ENCODE data around the gene FBXO45. TPM values are rescaled to one million over a fixed set of nuclear protein-coding genes. Genes with fewer than 3 reads are reported as not detected.

The FBXO45 gene
- total and polyA plus RNA-seq, 2 of the 4 experiments (the other 2 are of a cell fraction) = 3.8 to 5.0 TPM

- H2BK20ac ChIP-seq (ENCODE audit: low read depth, low read length) = 0 out of 2 replicates have a peak overlapping the region, but pooled peaks have one; percentile 41
- no peak overlapping the region for H3K9ac ChIP-seq (ENCODE audit: low read depth, low read length)
- H2BK5ac ChIP-seq (ENCODE audit: low read depth, low read length, poor library complexity, severe bottlenecking) = no peak overlapping the region
- H2BK15ac ChIP-seq (ENCODE audit: low read depth, low read length) = no peak overlapping the region
- H3K14ac ChIP-seq (replicated peaks; ENCODE audit: low read depth, low read length) = no peak overlapping the region
- H3K23ac ChIP-seq (ENCODE audit: low read depth, low read length) = no peak overlapping the region
- no peak overlapping the region for H4K91ac ChIP-seq (ENCODE audit: insufficient read depth, low read depth, low read length)
- no peak overlapping the region for H2AK9ac ChIP-seq (replicated peaks; ENCODE audit: low read depth, low read length, poor library complexity)
- peak overlapping the region; percentile 46 for H2AFZ ChIP-seq (replicated peaks; ENCODE audit: low read length, poor library complexity)
- peaks cover 7% of the 10 kb centered on the region for H3K27me3 ChIP-seq (ENCODE audit: control insufficient read depth, insufficient read depth, low read length)
- H4K5ac ChIP-seq (ENCODE audit: low read depth, low read length) = no peak overlapping the region
- no peaks in the 10 kb centered on the region for H4K20me1 ChIP-seq (ENCODE audit: insufficient read depth, low read length)
- H3K36me3 ChIP-seq (ENCODE audit: control insufficient read depth, insufficient read depth, low read length) = no peaks in the 10 kb centered on the region
- POLR2A ChIA-PET (ENCODE audit: unreplicated experiment) = no interaction called here
- no peak overlapping the region for H3K27ac ChIP-seq (ENCODE audit: insufficient read depth, low read length)
- intact Hi-C loops (cut with micrococcal nuclease) = loop anchor here (1.0 to 10.0 kb wide), 3 partner anchors 75 to 361 kb away; partner anchors contain the start of gene NCBP2
- no peak for DNase-seq
- H3K9me1 ChIP-seq (ENCODE audit: insufficient read depth, low read length) = no peaks in the 10 kb centered on the region
- no peak overlapping the region for H3K18ac ChIP-seq (ENCODE audit: low read depth, low read length)
- no peaks in the 10 kb centered on the region for H3K79me1 ChIP-seq (ENCODE audit: low read depth in 1 of 2, low read length in 2 of 2)
- no peak overlapping the region for H3K4me3 ChIP-seq (ENCODE audit: insufficient read depth, low read depth, low read length)
- H3K4me2 ChIP-seq (ENCODE audit: low read depth, low read length) = no peak overlapping the region
- in situ Hi-C loops (cut with MboI; ENCODE audit: low sequenced_read_pairs) = loop anchor here (5.0 to 25.0 kb wide), 2 partner anchors 77 to 352 kb away; partner anchors contain the start of gene PIGZ
- no peak overlapping the region for H3K56ac ChIP-seq (ENCODE audit: extremely low read depth, insufficient read depth, low read length)
- no peaks in the 10 kb centered on the region for H3K9me3 ChIP-seq (ENCODE audit: control insufficient read depth, insufficient read depth, low read length)
- H3K4ac ChIP-seq (ENCODE audit: low read depth, low read length) = no peak overlapping the region
- H3K4me1 ChIP-seq (ENCODE audit: control insufficient read depth, insufficient read depth, low read length) = no peaks in the 10 kb centered on the region
- WGBS, 2 experiments (ENCODE audit: extremely low coverage in 2 of 2, insufficient read length in 1 of 2) = no CpG with 5 or more reads among the region's 6 CpGs
- no peak overlapping the region for H2BK120ac ChIP-seq (ENCODE audit: low read depth, low read length)
- BruUV-seq (replicated peaks) = no TSS peak
- no peak for ATAC-seq (ENCODE audit: low read depth)
- dilution Hi-C loops (cut with HindIII; ENCODE audit: low sequenced_read_pairs, unreplicated experiment) = no loop called here
- no peak overlapping the region for H4K8ac ChIP-seq (ENCODE audit: low read depth in 2 of 2, low read length in 2 of 2)
- CTCF ChIA-PET = interaction anchor here (0.6 to 1.6 kb wide), 14 partner anchors 8 to 346 kb away, joined by 3 to 13 read pairs (median 3); no protein-coding TSS in a partner anchor
- H2AK5ac ChIP-seq (ENCODE audit: low read depth, low read length) = no peak overlapping the region
- TF ChIP-seq USF2 (IDR thresholded peaks at IDR 0.05; ENCODE audit: low read depth, low read length) (no peak), CTCF (conservative IDR thresholded peaks at IDR 0.05; ENCODE audit: low read depth, low read length) (no peak), POLR2A (IDR thresholded peaks at IDR 0.05; ENCODE audit: low read depth, low read length) (no peak), SMC3 (IDR thresholded peaks at IDR 0.05; ENCODE audit: low read depth, low read length) (no peak), RCOR1 (IDR thresholded peaks at IDR 0.05; ENCODE audit: insufficient replicate concordance, low read length) (no peak), NFE2L2 (IDR thresholded peaks at IDR 0.05; ENCODE audit: low read depth, low read length) (no peak), MAFK (IDR thresholded peaks at IDR 0.05; ENCODE audit: low read depth, low read length) (no peak), ELK1 (IDR thresholded peaks at IDR 0.05; ENCODE audit: borderline replicate concordance, low read depth, low read length) (no peak), MXI1 (IDR thresholded peaks at IDR 0.05; ENCODE audit: borderline replicate concordance, low read depth, low read length) (no peak), BHLHE40 (IDR thresholded peaks at IDR 0.05; ENCODE audit: low read depth, low read length) (no peak), FOS (IDR thresholded peaks at IDR 0.05; ENCODE audit: low read depth, low read length) (no peak), MAZ (IDR thresholded peaks at IDR 0.05; ENCODE audit: borderline replicate concordance, low read depth, low read length) (no peak), RFX5 (IDR thresholded peaks at IDR 0.05; ENCODE audit: low read depth, low read length) (no peak), CEBPB (IDR thresholded peaks at IDR 0.05; ENCODE audit: low read depth, low read length) (no peak), RAD21 (IDR thresholded peaks at IDR 0.05; ENCODE audit: low read length) (no peak)
Observed at GRCh38 chr3:196609805-196610515, 41.5 kb downstream of the FBXO45 start.
